HG03378 (cell line): Measurements from ENCODE around the gene LAMA5.

Source experiments
- ATAC-seq: cut with Tn5 transposase; IDR thresholded peaks from one replicate; pipeline ENCODE4 v1.9.1; 2021; ENCODE audit warnings: mild to moderate bottlenecking, moderate library complexity; ENCODE audit not compliant: unreplicated experiment

The LAMA5 gene

GRCh38 chr20:62305149-62305764 lies 61.9 kb downstream of the LAMA5 start:
- no peak for ATAC-seq

- no peak for ATAC-seq
Observed at GRCh38 chr20:62304331-62305148, 62.6 kb downstream of the LAMA5 start.

GRCh38 chr20:62303340-62304226 lies 63.5 kb downstream of the LAMA5 start:
- no peak for ATAC-seq

GRCh38 chr20:62303062-62303339 lies 64.1 kb downstream of the LAMA5 start:
- ATAC-seq: no peak

GRCh38 chr20:62302341-62303061 lies 64.6 kb downstream of the LAMA5 start, which contains the start of gene ADRM1:
Gene ADRM1, plus strand, starts transcription at chr20:62302997. Its CDS starts 572 bp downstream, at chr20:62303569.
- peak; percentile 79 for ATAC-seq

- peak; percentile 51 for ATAC-seq
Observed at GRCh38 chr20:62301773-62302340, 65.3 kb downstream of the LAMA5 start.

- no peak for ATAC-seq
Observed at GRCh38 chr20:62301111-62301668, 65.9 kb downstream of the LAMA5 start.

GRCh38 chr20:62300319-62300718 lies 66.8 kb downstream of the LAMA5 start:
- ATAC-seq: no peak

GRCh38 chr20:62299666-62300236 lies 67.4 kb downstream of the LAMA5 start:
- ATAC-seq: no peak

GRCh38 chr20:62298577-62299249 lies 68.4 kb downstream of the LAMA5 start:
- ATAC-seq: no peak

GRCh38 chr20:62297449-62298227 lies 69.5 kb downstream of the LAMA5 start:
- ATAC-seq: no peak

GRCh38 chr20:62296724-62297448 lies 70.2 kb downstream of the LAMA5 start:
- ATAC-seq: no peak

- no peak for ATAC-seq
Observed at GRCh38 chr20:62294516-62294915, 72.6 kb downstream of the LAMA5 start.

- ATAC-seq: no peak
Observed at GRCh38 chr20:62293946-62294345, 73.2 kb downstream of the LAMA5 start.

- ATAC-seq: no peak
Observed at GRCh38 chr20:62293111-62293784, 73.9 kb downstream of the LAMA5 start.

GRCh38 chr20:62292108-62292507 lies 75.0 kb downstream of the LAMA5 start:
- ATAC-seq: no peak
